Stimulated activated CD8-positive, alpha-beta memory T cell treated with anti-CD3 and anti-CD28 coated beads, Interleukin-7, amount 100 ng/mL, for 24 hours (primary cell): ENCODE measurements around the gene APOL5.

Experiments used
- DNase-seq: peaks from one replicate; pipeline ENCODE4 v3.0.0-alpha.2; 2020; ENCODE audit warnings: low read depth

APOL5 gene

GRCh38 chr22:35742342-35743100 is 24.8 kb downstream of the APOL5 start:
- DNase-seq = no peak

GRCh38 chr22:35743326-35743860 is 25.7 kb downstream of the APOL5 start:
- DNase-seq = no peak

- no peak for DNase-seq
Measured at GRCh38 chr22:35746248-35746647, 28.6 kb downstream of the APOL5 start.

GRCh38 chr22:35746946-35747703 is 29.5 kb downstream of the APOL5 start:
- DNase-seq = no peak

GRCh38 chr22:35749808-35750207 is 32.1 kb downstream of the APOL5 start:
- no peak for DNase-seq

GRCh38 chr22:35752006-35752862 is 34.6 kb downstream of the APOL5 start:
- DNase-seq = no peak

GRCh38 chr22:35752863-35753189 is 35.2 kb downstream of the APOL5 start:
- no peak for DNase-seq

GRCh38 chr22:35754761-35755160 is 37.1 kb downstream of the APOL5 start:
- no peak for DNase-seq

- no peak for DNase-seq
Measured at GRCh38 chr22:35756722-35757121, 39.0 kb downstream of the APOL5 start.

GRCh38 chr22:35758394-35758793 is 40.7 kb downstream of the APOL5 start:
- no peak for DNase-seq

GRCh38 chr22:35761037-35761436 is 43.4 kb downstream of the APOL5 start:
- DNase-seq = no peak

- no peak for DNase-seq
Measured at GRCh38 chr22:35766654-35767580, 49.2 kb downstream of the APOL5 start.

- no peak for DNase-seq
Measured at GRCh38 chr22:35769974-35770373, 52.3 kb downstream of the APOL5 start.

- no peak for DNase-seq
Measured at GRCh38 chr22:35775339-35775738, 57.7 kb downstream of the APOL5 start.

GRCh38 chr22:35777335-35777975 is 59.8 kb downstream of the APOL5 start:
- DNase-seq = no peak
